Activated T-cell treated with anti-CD3 and anti-CD28 coated beads for 1 hour (primary cell): ENCODE results near the gene POM121L2.
"Not testable (repeated sequence)": the region's sequence is repeated elsewhere in the genome, so short reads cannot be mapped to it uniquely, and the experiment has no call there.

Experiments
- DNase-seq: peaks from one replicate; pipeline ENCODE4 v3.0.0-alpha.2; 2020; ENCODE audit warnings: low read depth

POM121L2 gene

GRCh38 chr6:27293436-27294098 is 18.5 kb downstream of the POM121L2 start:
- DNase-seq = no peak

GRCh38 chr6:27290850-27291208 is 21.2 kb downstream of the POM121L2 start:
- no peak for DNase-seq

GRCh38 chr6:27290065-27290849 is 21.8 kb downstream of the POM121L2 start:
- DNase-seq = no peak

- DNase-seq = no peak
Measured at GRCh38 chr6:27288136-27289044, 23.7 kb downstream of the POM121L2 start.

GRCh38 chr6:27287751-27288135 is 24.3 kb downstream of the POM121L2 start:
- no peak for DNase-seq

GRCh38 chr6:27286141-27286540 is 25.9 kb downstream of the POM121L2 start:
- no peak for DNase-seq

- no peak for DNase-seq
Measured at GRCh38 chr6:27283279-27283678, 28.8 kb downstream of the POM121L2 start.

- DNase-seq = no peak
Measured at GRCh38 chr6:27281569-27281968, 30.5 kb downstream of the POM121L2 start.

GRCh38 chr6:27281105-27281539 is 31.0 kb downstream of the POM121L2 start:
- DNase-seq = no peak

- DNase-seq = no peak
Measured at GRCh38 chr6:27280540-27281000, 31.5 kb downstream of the POM121L2 start.

GRCh38 chr6:27280064-27280539 is 32.0 kb downstream of the POM121L2 start:
- no peak for DNase-seq

- DNase-seq = no peak
Measured at GRCh38 chr6:27279513-27280063, 32.5 kb downstream of the POM121L2 start.

- DNase-seq = no peak
Measured at GRCh38 chr6:27275025-27275956, 36.8 kb downstream of the POM121L2 start.

- no peak for DNase-seq
Measured at GRCh38 chr6:27273783-27274182, 38.3 kb downstream of the POM121L2 start.

GRCh38 chr6:27268803-27269202 is 43.3 kb downstream of the POM121L2 start:
- DNase-seq = no peak

- no peak for DNase-seq
Measured at GRCh38 chr6:27267857-27268434, 44.1 kb downstream of the POM121L2 start.

GRCh38 chr6:27267003-27267402 is 45.1 kb downstream of the POM121L2 start:
- not testable (repeated sequence) for DNase-seq

GRCh38 chr6:27263886-27264285 is 48.2 kb downstream of the POM121L2 start:
- DNase-seq = no peak

- DNase-seq = no peak
Measured at GRCh38 chr6:27260836-27261375, 51.2 kb downstream of the POM121L2 start.

- no peak for DNase-seq
Measured at GRCh38 chr6:27260369-27260768, 51.7 kb downstream of the POM121L2 start.
